GM12878 (cell line): ENCODE results near the gene STT3B. TPM values are rescaled to one million over a fixed set of nuclear protein-coding genes. Genes with fewer than 3 reads are reported as not detected.

Experiments used
- ATAC-seq: fragments of 200-7000 bp; cut with Tn5 transposase; 3 replicates; pipeline ENCODE4 v1.9.1; 2020; ENCODE audit warnings: mild to moderate bottlenecking, moderate library complexity
- BruUV-seq: library from RNA; stranded (reverse); fragments of 400-500 nt; replicated peaks from 2 replicates; lab custom pipeline; 2021; lab: Mats Ljungman, UMichigan
- CTCF ChIA-PET: fragments of 300-600 bp; sonication (Branson Sonifier 250); formaldehyde crosslinking; extraction: SDS; loops from one replicate; lab custom pipeline; 2021; ENCODE audit warnings: inconsistent platforms; lab: Yijun Ruan, JAX
- POLR2A ChIA-PET: fragments of 350-600 bp; formaldehyde crosslinking; extraction: SDS; loops from one replicate; lab custom pipeline; 2021; ENCODE audit warnings: inconsistent platforms; lab: Charles Lee
- RAD21 ChIA-PET: fragments of 300-600 bp; sonication (Branson Sonifier 250); formaldehyde crosslinking; loops from one replicate; lab custom pipeline; 2023; ENCODE audit warnings: antibody characterized with exemption; ENCODE audit not compliant: unreplicated experiment; lab: Charles Lee
- SMC1A ChIA-PET: fragments of 300-600 bp; sonication (Branson Sonifier 250); formaldehyde crosslinking; loops from one replicate; lab custom pipeline; 2023; ENCODE audit not compliant: unreplicated experiment, uncharacterized antibody; lab: Charles Lee
- DNase-seq: peaks from one replicate; pipeline ENCODE4 v3.0.0-alpha.2; 2011; ENCODE audit warnings: low read depth, low spot score
- FAIRE-seq: peaks from 3 replicates; lab custom pipeline; 2011; peaks lifted over from hg19 to GRCh38; lab: Jason Lieb, UNC
- H2AFZ ChIP-seq: 2 replicates; pipeline ENCODE4 v1.6.0; 2011; ENCODE audit warnings: low read depth, low read length, control low read depth; ENCODE audit not compliant: control insufficient read depth
- H3K27ac ChIP-seq: 2 replicates; pipeline ENCODE4 v1.5.1; 2011; ENCODE audit warnings: control low read depth; ENCODE audit not compliant: control insufficient read depth, insufficient read depth
- H3K27me3 ChIP-seq, 2 experiments: replicated peaks in 1 of 2; 2 replicates each; pipeline versions ENCODE4 v1.6.0 to v1.6.1; 2011; ENCODE audit warnings: low read length in 1 of 2; ENCODE audit not compliant: control insufficient read depth in 2 of 2, insufficient read depth in 2 of 2
- H3K36me3 ChIP-seq, 2 experiments: 2 replicates each; pipeline ENCODE4 v1.5.1; 2011; ENCODE audit warnings: low read length in 1 of 2; ENCODE audit not compliant: control insufficient read depth in 2 of 2, insufficient read depth in 2 of 2
- H3K4me1 ChIP-seq: 2 replicates; pipeline ENCODE4 v1.6.1; 2011; ENCODE audit warnings: mild to moderate bottlenecking, low read length, moderate library complexity, mixed read lengths; ENCODE audit not compliant: control insufficient read depth, insufficient read depth
- H3K4me2 ChIP-seq: 2 replicates; pipeline ENCODE4 v1.6.0; 2011; ENCODE audit warnings: control low read depth; ENCODE audit not compliant: control insufficient read depth, insufficient read depth
- H3K4me3 ChIP-seq: fragments of 200-600 bp; sonication (generic); 2 replicates; pipeline ENCODE4 v1.5.1; 2016
- H3K79me2 ChIP-seq: 2 replicates; pipeline ENCODE4 v1.6.0; 2011; ENCODE audit warnings: low read length; ENCODE audit not compliant: control insufficient read depth, insufficient read depth
- H3K9ac ChIP-seq: 2 replicates; pipeline ENCODE4 v1.8.0; 2011; ENCODE audit warnings: low read length, control low read depth, mixed read lengths; ENCODE audit not compliant: control insufficient read depth, insufficient read depth
- H3K9me3 ChIP-seq: replicated peaks from 3 replicates; pipeline ENCODE4 v1.5.1; 2011; ENCODE audit warnings: mild to moderate bottlenecking, low read length; ENCODE audit not compliant: control insufficient read depth, insufficient read depth
- H4K20me1 ChIP-seq: 2 replicates; pipeline ENCODE4 v1.6.0; 2011; ENCODE audit not compliant: control insufficient read depth, insufficient read depth
- BMI1 ChIP-seq: fragments of 450-650 bp; IDR thresholded peaks from 2 replicates; pipeline ENCODE4 v1.6.1; 2016; ENCODE audit warnings: mild to moderate bottlenecking, moderate library complexity, borderline replicate concordance
- GATAD2B ChIP-seq: fragments of 450-650 bp; conservative IDR thresholded peaks from 2 replicates; pipeline ENCODE4 v1.6.1; 2017; ENCODE audit warnings: low read depth, mild to moderate bottlenecking, moderate library complexity
- MYC ChIP-seq: IDR thresholded peaks from 2 replicates; pipeline ENCODE4 v1.6.1; 2011; ENCODE audit warnings: mild to moderate bottlenecking, low read length, moderate library complexity, inconsistent platforms; ENCODE audit not compliant: insufficient read depth, insufficient replicate concordance, insufficient read length, severe bottlenecking
- NFYB ChIP-seq: IDR thresholded peaks from 2 replicates; pipeline ENCODE4 v1.6.1; 2011; ENCODE audit warnings: low read depth, mild to moderate bottlenecking, low read length, improper control_type of control experiment, moderate library complexity; ENCODE audit not compliant: insufficient read depth
- RFX5 ChIP-seq: IDR thresholded peaks from 2 replicates; pipeline ENCODE4 v1.6.1; 2011; ENCODE audit warnings: low read depth, low read length, improper control_type of control experiment
- SREBF1 ChIP-seq: IDR thresholded peaks from 2 replicates; pipeline ENCODE4 v1.6.1; 2012; ENCODE audit warnings: mild to moderate bottlenecking, low read length
- WGBS: methylation state at CpG from one replicate; pipeline ENCODE4 v1.1.6; 2016; ENCODE audit warnings: low lambda C conversion rate; ENCODE audit not compliant: insufficient replicate concordance, insufficient coverage; ENCODE audit errors: missing lambda C conversion rate; 5-methylcytosine and 5-hydroxymethylcytosine counted together
- in situ Hi-C: fragments of 300-500 bp; cut with MboI; formaldehyde crosslinking; loops from 9 replicates; pipeline ENCODE4 v1.14.3; 2018; ENCODE audit warnings: mixed read lengths
- intact Hi-C: fragments of 100-400 bp; cut with micrococcal nuclease; formaldehyde crosslinking; loops from one replicate; pipeline ENCODE4 v1.14.2; 2022; ENCODE audit not compliant: unreplicated experiment
- polyA plus RNA-seq, 11 experiments: library from polyadenylated mRNA; depleted of rRNA in 4 of 11; unstranded in 6 of 11; stranded (reverse) in 5 of 11; fragments of >200 nt; fragmentation: Nextera tagmentation in 4 of 11; fragmentation: Illumina TruSeq in 1 of 11; extraction: Ambion mirVana in 4 of 11; extraction: Trizol in 1 of 11; gene quantifications; 1 replicate in 1 of 11; 2 replicates in 10 of 11; pipeline versions ENCODE4 v1.2.1 to v1.2.3, GENCODE V29; 2011 to 2016; ENCODE audit warnings: inconsistent platforms in 2 of 11, missing spikeins in 2 of 11, low read depth in 1 of 11
- total RNA-seq, 4 experiments: library from RNA; depleted of rRNA in 3 of 4; stranded (reverse); fragments of >200 nt in 3 of 4; fragmentation: Illumina TruSeq in 1 of 4; extraction: Trizol in 1 of 4; gene quantifications; 2 replicates each; pipeline versions ENCODE4 v1.2.1 to v1.2.3, GENCODE V29; 2013 to 2021
- TF ChIP-seq, protein P1 (sequence below): fragments of 450-650 bp; IDR thresholded peaks from 2 replicates; pipeline ENCODE4 v1.6.1; 2017; ENCODE audit warnings: mild to moderate bottlenecking, moderate library complexity

The STT3B gene
- total and polyA plus RNA-seq, 10 of the 15 experiments (the other 5 are each of a cell fraction or from before 2014, with no cell fraction given) = 19.9 to 208 (median 79.6) TPM

DNA sequence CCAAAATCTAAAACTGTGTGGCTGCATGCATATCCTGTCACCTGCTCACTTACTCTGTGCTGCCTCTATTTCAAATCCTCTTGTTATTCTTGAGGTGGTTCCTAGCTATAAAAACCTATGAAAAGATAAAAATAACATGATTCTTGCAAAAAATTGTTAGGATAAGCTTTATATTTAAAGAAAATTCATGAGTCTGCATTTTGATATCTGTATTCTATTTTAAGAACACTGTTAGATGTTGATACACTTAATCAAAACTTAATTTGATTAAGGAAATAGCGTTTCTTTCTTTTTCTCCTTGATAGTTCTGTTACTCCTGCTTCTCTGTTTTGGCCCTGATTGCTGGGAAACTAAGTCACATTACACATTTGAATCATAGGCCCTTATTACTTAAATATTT lies 22.5 kb downstream of the STT3B start:
- POLR2A ChIA-PET = interaction anchor here (1.5 to 1.6 kb wide), 2 partner anchors 13 to 23 kb away, joined by 3 to 5 read pairs; partner anchors contain the start of gene STT3B
- Histone ChIP-seq H4K20me1 (no peaks in the 10 kb centered on the region), H3K9me3 (peaks cover 5% of the 10 kb centered on the region; the same call in 2 of the 3 replicates), H3K27me3 (no peaks in the 10 kb centered on the region), H3K4me3 (no peak overlapping the region)
- in situ Hi-C loops = no loop called here
- WGBS = 0% methylated on average over 1 of the region's 1 CpG
- no TSS peak for BruUV-seq
- CTCF ChIA-PET = interaction anchor here (1.4 to 2.3 kb wide), 3 partner anchors 11 to 140 kb away, joined by 3 to 8 read pairs (median 8); no protein-coding TSS in a partner anchor
- TF ChIP-seq BMI1 (no peak), MYC (no peak), SREBF1 (no peak), GATAD2B (no peak), NFYB (no peak), RFX5 (no peak)
- TF ChIP-seq, protein P1, sequence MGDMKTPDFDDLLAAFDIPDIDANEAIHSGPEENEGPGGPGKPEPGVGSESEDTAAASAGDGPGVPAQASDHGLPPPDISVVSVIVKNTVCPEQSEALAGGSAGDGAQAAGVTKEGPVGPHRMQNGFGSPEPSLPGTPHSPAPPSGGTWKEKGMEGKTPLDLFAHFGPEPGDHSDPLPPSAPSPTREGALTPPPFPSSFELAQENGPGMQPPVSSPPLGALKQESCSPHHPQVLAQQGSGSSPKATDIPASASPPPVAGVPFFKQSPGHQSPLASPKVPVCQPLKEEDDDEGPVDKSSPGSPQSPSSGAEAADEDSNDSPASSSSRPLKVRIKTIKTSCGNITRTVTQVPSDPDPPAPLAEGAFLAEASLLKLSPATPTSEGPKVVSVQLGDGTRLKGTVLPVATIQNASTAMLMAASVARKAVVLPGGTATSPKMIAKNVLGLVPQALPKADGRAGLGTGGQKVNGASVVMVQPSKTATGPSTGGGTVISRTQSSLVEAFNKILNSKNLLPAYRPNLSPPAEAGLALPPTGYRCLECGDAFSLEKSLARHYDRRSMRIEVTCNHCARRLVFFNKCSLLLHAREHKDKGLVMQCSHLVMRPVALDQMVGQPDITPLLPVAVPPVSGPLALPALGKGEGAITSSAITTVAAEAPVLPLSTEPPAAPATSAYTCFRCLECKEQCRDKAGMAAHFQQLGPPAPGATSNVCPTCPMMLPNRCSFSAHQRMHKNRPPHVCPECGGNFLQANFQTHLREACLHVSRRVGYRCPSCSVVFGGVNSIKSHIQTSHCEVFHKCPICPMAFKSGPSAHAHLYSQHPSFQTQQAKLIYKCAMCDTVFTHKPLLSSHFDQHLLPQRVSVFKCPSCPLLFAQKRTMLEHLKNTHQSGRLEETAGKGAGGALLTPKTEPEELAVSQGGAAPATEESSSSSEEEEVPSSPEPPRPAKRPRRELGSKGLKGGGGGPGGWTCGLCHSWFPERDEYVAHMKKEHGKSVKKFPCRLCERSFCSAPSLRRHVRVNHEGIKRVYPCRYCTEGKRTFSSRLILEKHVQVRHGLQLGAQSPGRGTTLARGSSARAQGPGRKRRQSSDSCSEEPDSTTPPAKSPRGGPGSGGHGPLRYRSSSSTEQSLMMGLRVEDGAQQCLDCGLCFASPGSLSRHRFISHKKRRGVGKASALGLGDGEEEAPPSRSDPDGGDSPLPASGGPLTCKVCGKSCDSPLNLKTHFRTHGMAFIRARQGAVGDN = no peak
- TF ChIP-seq, all 136 proteins: peak for 0
- Histone ChIP-seq H2AFZ (no peak overlapping the region), H3K4me2 (no peak overlapping the region), H3K27ac (no peak overlapping the region), H3K4me1 (no peaks in the 10 kb centered on the region), H3K9ac (no peak overlapping the region), H3K79me2 (peaks cover 92% of the 10 kb centered on the region), H3K36me3 (no peaks in the 10 kb centered on the region; a peak in 2 of 4 replicates)
- ATAC-seq (no peak), DNase-seq (no peak), FAIRE-seq (no peak)
- RAD21 ChIA-PET = no interaction called here
- SMC1A ChIA-PET = interaction anchor here (1.1 to 1.2 kb wide), 2 partner anchors 9 to 15 kb away, joined by 3 to 5 read pairs; no protein-coding TSS in a partner anchor
- intact Hi-C loops = no loop called here
